Fibroblast of villous mesenchyme (primary cell): ENCODE data around the gene B4GALT2. TPM values are rescaled to one million over a fixed set of nuclear protein-coding genes. Genes with fewer than 3 reads are reported as not detected.

Experiments
- DNase-seq: peaks from one replicate; pipeline ENCODE4 v3.0.0-alpha.2; 2010; ENCODE audit warnings: low read depth
- H3K4me3 ChIP-seq: 2 replicates; pipeline ENCODE4 v1.5.1; 2011; ENCODE audit warnings: low read depth, mild to moderate bottlenecking, low read length
- CTCF ChIP-seq: IDR thresholded peaks from 2 replicates; pipeline ENCODE4 v1.5.1; 2012; ENCODE audit warnings: low read depth, mild to moderate bottlenecking, low read length; ENCODE audit not compliant: insufficient read depth
- total RNA-seq: library from RNA; depleted of rRNA; stranded (reverse); fragments of >200 nt; gene quantifications from 2 replicates; pipeline ENCODE4 v1.2.3, GENCODE V29; 2012

Gene B4GALT2
- total RNA-seq, 1 donor: 57.4 TPM

- H3K4me3 ChIP-seq: peak within 1 kb of the TSS; percentile 82
- peak; percentile 56 for TF ChIP-seq CTCF
- peak; percentile 96 for DNase-seq
Observed at GRCh38 chr1:43946236-43947060, 32.6 kb upstream of the B4GALT2 start, which contains the start of gene IPO13. Gene IPO13 (plus strand): TSS chr1:43946950. CDS start chr1:43947601, 651 bp downstream.

GRCh38 chr1:43947061-43947873 is 31.7 kb upstream of the B4GALT2 start:
- no peak for DNase-seq
- H3K4me3 ChIP-seq: peak overlapping the region; percentile 82
- TF ChIP-seq CTCF: no peak

- DNase-seq: no peak
- H3K4me3 ChIP-seq: peak overlapping the region; percentile 82
- TF ChIP-seq CTCF: no peak
Observed at GRCh38 chr1:43947874-43948437, 31.1 kb upstream of the B4GALT2 start.

GRCh38 chr1:43949678-43950077 is 29.3 kb upstream of the B4GALT2 start:
- DNase-seq: peak; percentile 76
- no peak overlapping the region for H3K4me3 ChIP-seq
- no peak for TF ChIP-seq CTCF

GRCh38 chr1:43951021-43951985 is 27.7 kb upstream of the B4GALT2 start:
- no peak overlapping the region for H3K4me3 ChIP-seq
- DNase-seq: no peak

More at GRCh38 chr1:43951021-43951985, 27.7 kb upstream of the B4GALT2 start:
- TF ChIP-seq CTCF: no peak
